DMS79 treated with DMSO at 0.1 percent for 48 hours (cell line): ENCODE data around the gene NBEAL1.
"Not testable (repeated sequence)": the region's sequence is repeated elsewhere in the genome, so short reads cannot be mapped to it uniquely, and the experiment has no call there.

Experiments used
- DNase-seq: peaks from one replicate; lab custom pipeline; 2025; lab: John Stamatoyannopoulos, UW

The NBEAL1 gene

GRCh38 chr2:203014456-203015199 is at the start of gene NBEAL1:
TSS of gene NBEAL1 (plus strand) at chr2:203014875. CDS start at chr2:203016385, 1,510 bp downstream.
- DNase-seq = peak; percentile 94

DNA sequence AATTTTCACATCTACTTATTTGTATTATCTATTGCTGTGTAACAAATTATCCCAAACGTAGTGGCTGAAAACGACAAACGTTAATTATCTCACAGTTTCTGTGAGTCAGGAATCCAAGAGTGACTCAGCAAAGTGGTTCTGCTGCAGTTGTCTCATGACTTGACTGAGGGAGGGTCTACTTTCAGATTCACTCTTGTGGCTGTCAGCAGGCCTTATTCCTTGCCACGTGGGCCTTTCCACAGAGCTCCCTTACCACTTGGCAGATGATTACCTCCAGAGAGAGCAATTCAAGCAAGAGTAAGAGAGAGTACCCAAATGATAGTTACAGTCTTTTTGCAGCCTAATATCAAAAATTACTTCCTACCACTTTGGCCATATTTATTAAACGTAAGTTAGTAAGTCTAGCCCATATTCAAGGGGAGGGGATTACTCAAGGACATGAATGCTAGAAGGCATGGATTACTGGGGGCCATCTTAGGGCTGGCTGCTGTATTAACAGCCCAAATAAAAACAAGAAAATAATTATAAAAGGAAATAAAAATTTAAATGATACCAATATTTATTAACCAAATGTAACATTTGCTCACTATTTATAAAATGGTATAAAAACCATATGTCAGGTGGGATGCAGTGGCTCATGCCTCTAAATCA is 48.7 kb upstream of the NBEAL1 start:
- DNase-seq = no peak

- not testable (repeated sequence) for DNase-seq
These were observed 45.3 kb upstream of the NBEAL1 start for GRCh38 chr2:202969404-202969803.

DNA sequence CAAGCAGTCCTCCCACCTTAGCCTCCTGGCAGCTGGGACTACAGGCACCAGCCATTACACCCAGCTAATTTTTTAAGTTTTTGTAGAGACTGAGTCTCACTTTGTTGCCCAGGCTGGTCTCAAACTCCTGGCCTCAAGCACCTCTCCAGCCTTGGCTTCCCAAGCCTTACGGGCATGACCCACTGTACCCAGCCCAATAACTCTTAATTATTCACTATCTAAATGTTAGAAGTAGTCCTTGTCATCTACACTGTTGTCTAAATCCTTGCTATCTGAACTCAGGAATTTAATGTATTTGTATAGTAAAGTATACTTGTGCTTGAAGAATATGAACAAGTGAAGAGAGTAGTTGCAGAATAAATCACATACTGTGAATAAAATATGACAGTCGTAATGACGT is 37.9 kb upstream of the NBEAL1 start:
- DNase-seq = no peak

- no peak for DNase-seq
These were observed 31.7 kb upstream of the NBEAL1 start for GRCh38 chr2:202982779-202983491.

DNA sequence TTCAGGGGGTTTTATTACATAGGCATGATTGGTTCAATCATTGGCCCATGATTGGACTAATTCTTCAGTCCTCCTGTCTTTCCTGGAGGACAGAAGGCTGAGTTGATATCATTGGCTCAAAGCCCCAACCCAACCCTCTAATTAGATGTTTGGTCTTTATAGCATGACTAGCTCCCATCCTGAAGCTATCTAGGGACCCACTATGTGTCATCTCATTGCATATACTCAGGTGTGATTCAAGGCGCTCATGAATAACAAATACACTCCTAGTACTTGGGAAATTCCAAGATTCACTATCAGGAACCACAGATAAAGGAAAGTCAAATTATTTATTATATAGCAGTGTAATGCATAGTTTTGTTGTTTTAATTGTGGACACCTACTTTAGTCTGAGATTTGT is 24.9 kb upstream of the NBEAL1 start:
- DNase-seq = no peak

DNA sequence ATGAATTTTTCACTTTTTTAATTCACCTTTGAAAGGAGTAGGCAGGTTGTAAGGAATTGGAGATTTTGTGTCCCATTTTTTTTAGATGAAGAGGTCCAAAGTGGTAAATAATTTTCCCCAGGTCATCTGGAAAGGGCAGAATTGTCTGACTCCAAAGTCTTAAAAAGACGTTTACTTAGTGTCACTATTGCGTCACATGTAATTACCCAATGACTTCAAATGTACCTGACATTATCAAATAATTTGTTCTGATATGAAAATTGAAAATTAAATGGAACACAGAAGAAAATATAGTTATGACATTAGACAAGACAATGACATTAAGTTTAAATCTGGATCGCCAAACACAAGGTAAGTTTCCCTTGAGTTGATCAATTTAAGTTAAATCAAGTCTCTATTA is 24.2 kb upstream of the NBEAL1 start:
- DNase-seq = no peak

DNA sequence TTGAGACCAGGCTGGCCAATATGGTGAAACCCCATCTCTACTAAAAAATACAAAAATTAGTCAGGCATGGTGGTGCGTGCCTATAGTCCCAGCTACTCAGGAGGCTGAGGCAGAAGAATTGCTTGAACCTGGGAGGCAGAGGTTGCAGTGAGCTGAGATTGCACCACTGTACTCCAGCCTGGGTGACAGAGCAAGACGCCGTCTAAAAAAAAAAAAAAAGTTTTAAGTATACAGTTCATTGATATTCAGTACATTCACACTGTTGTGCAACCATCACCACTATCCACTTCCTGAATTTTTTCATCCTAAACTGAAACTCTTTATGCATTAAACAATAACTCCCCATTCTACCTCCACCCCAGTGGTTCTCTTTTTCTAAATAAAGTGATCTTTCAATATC is 17.6 kb upstream of the NBEAL1 start:
- DNase-seq = not testable (repeated sequence)

DNA sequence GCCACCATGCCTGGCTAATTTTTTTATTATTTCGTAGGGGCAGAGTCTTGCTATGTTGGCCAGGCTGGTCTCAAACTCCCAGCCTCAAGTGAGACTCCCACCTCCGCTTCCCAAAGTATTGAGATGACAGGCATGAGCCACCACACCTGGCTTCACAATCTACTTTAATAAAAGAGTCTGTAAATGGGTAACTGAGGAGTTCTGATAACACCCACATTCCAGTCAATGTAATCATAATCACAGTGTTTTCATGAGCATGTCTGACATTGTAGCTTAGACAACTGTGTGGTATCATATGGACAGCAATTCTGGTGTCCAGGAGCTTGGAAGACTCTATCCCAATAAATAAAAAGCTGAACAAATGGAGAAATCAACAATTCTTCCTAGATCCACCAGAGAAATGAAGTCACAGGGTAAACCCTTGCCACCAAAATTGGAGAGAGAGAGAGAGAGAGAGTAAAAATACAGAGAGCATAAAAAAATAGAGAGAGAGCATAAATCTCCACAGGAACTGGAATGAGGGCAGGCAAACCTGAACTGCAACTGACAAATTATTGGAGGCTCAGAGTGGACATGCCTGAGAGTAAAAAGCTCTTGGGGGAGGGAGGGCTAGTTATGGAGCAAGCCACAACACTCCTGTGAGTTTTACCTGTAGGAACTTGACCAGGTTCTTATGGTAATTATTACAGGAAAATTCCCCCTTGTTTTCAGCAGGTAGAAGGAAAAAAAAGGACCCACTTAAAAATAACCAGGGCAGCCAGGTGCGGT is 12.4 kb upstream of the NBEAL1 start:
- no peak for DNase-seq

DNA sequence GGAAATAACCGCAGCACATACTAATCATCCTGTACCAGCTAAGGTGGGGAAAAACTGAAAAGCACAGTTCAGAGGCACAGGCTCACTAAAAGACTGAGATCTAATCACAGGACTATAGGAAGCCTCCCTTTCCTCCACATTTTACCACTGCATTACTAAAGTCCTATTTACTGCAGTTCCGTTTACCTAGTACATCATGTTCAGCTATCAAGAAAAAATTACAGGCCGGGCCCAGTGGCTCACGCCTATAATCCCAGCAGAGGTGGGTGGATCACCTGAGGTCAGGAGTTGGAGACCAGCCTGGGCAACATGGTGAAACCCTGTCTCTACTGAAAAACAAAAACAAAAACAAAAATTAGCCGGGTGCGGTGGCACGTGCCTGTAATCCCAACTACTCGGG is 11.0 kb upstream of the NBEAL1 start:
- DNase-seq = no peak

DNA sequence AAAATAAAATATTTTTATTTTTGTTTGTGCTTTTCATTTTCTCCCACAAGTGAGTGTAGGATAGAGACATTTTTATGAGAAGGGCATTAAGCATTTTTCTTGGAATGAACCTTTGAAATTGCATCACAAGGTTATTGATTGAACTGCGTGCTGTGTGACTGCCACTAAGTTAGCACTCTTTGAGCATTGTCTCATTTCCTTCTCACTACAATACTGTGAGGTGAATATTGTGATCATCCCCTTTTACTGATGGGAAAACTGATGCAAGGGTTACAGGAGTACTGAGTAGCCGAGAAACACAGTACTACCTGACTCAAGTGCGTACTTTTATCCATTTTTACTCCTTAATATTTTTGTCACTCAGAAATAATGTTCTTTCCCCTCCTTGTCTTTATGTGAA is 2.0 kb downstream of the NBEAL1 start:
- no peak for DNase-seq

GRCh38 chr2:203018181-203018580 is 3.5 kb downstream of the NBEAL1 start:
- DNase-seq = no peak

- DNase-seq = no peak
These were observed 4.5 kb downstream of the NBEAL1 start for GRCh38 chr2:203019142-203019541.

- DNase-seq = no peak
These were observed 7.3 kb downstream of the NBEAL1 start for GRCh38 chr2:203021991-203022390.

- no peak for DNase-seq
These were observed 8.1 kb downstream of the NBEAL1 start for GRCh38 chr2:203022751-203023150.

GRCh38 chr2:203025592-203025991 is 10.9 kb downstream of the NBEAL1 start:
- DNase-seq = peak; percentile 7

GRCh38 chr2:203030545-203030944 is 15.9 kb downstream of the NBEAL1 start:
- DNase-seq = no peak

GRCh38 chr2:203030991-203031390 is 16.3 kb downstream of the NBEAL1 start:
- DNase-seq = no peak

DNA sequence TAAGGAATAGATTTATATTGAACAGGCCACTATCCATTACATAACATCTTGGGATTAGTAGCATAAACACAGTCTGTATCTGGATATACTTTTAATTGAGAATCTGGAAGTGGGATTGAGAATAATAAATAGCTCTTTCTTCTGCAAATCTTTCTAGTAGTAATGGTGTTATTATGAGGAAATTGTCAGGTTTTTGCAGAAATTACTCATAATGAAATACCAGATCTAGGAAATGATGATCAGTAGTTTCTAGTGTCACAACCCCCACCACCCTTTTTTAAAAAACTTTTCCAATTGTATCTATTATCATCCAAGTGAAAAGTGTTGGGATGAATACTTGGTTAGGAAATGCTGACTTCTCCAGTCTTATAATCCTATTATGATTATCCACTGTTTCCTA is 18.7 kb downstream of the NBEAL1 start:
- DNase-seq = no peak

- no peak for DNase-seq
These were observed 21.3 kb downstream of the NBEAL1 start for GRCh38 chr2:203035879-203036470.

DNA sequence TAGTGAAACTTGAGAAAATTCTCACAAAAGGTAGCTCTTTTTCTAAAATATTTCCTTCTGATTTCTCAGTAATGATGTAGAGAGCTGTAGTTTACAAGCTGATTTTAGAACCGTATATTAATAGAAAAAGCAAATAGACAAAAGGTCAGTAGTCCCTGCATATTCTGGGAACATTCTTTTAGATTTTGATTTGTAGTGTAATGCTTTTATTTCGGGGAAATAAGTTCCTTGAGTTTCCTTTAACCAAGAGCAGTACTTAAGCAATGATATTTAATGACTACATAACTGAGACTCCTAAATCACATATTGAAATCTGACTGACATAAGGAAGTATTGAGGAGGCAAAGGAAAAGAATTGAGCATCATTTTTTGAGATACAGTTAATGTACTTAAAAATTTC is 22.4 kb downstream of the NBEAL1 start:
- no peak for DNase-seq

GRCh38 chr2:203038586-203038985 is 23.9 kb downstream of the NBEAL1 start:
- DNase-seq = no peak
